ENCODE measurements around the gene EEPD1. TPM values are rescaled to one million over a fixed set of nuclear protein-coding genes. Genes with fewer than 3 reads are reported as not detected.

EEPD1 gene
- total RNA-seq, 4 donors from 2014 or later: 12.4 to 36.2 (median 20.4) TPM

GRCh38 chr7:36135700-36136099 is 17.4 kb upstream of the EEPD1 start:
- Histone ChIP-seq H3K27ac (no peak overlapping the region), H3K36me3 (no peaks in the 10 kb centered on the region)
- no CpG with 5 or more reads among the region's 4 CpGs for WGBS, 2 donors (ENCODE audit: low coverage in 1 of 2)

GRCh38 chr7:36137258-36137657 is 15.8 kb upstream of the EEPD1 start:
- H3K9me3 ChIP-seq: no peaks in the 10 kb centered on the region
- H3K27me3 ChIP-seq: no peaks in the 10 kb centered on the region
- H3K27ac ChIP-seq: no peak overlapping the region
- no peak for ATAC-seq
- no peaks in the 10 kb centered on the region for H3K4me1 ChIP-seq
- TF ChIP-seq POLR2AphosphoS5 (IDR thresholded peaks at IDR 0.05): no peak
- no peak overlapping the region for H3K4me3 ChIP-seq
- no peaks in the 10 kb centered on the region for H3K36me3 ChIP-seq

More at GRCh38 chr7:36135700-36136099, 17.4 kb upstream of the EEPD1 start:
- no peaks in the 10 kb centered on the region for H3K4me1 ChIP-seq
- no peaks in the 10 kb centered on the region for H3K27me3 ChIP-seq
- H3K4me3 ChIP-seq: no peak overlapping the region
- no peak for ATAC-seq
- TF ChIP-seq POLR2A (IDR thresholded peaks at IDR 0.05) (no peak), CTCF (IDR thresholded peaks at IDR 0.05) (no peak), EP300 (IDR thresholded peaks at IDR 0.05) (no peak), POLR2AphosphoS5 (IDR thresholded peaks at IDR 0.05) (no peak)
- no peaks in the 10 kb centered on the region for H3K9me3 ChIP-seq

- Histone ChIP-seq H3K4me1 (no peaks in the 10 kb centered on the region), H3K27me3 (no peaks in the 10 kb centered on the region), H3K27ac (no peak overlapping the region), H3K36me3 (no peaks in the 10 kb centered on the region), H3K9me3 (no peaks in the 10 kb centered on the region), H3K4me3 (no peak overlapping the region)
- TF ChIP-seq POLR2A (IDR thresholded peaks at IDR 0.05) (no peak), POLR2AphosphoS5 (IDR thresholded peaks at IDR 0.05) (no peak), EP300 (IDR thresholded peaks at IDR 0.05) (no peak), CTCF (IDR thresholded peaks at IDR 0.05) (no peak)
- 70 to 88% methylated on average over 1 to 2 of the region's 2 CpGs for WGBS, 2 donors (ENCODE audit: low coverage in 1 of 2)
- ATAC-seq: no peak
These were observed 15.3 kb upstream of the EEPD1 start for GRCh38 chr7:36137754-36138153.

- TF ChIP-seq POLR2A (IDR thresholded peaks at IDR 0.05) (no peak), CTCF (IDR thresholded peaks at IDR 0.05) (no peak), EP300 (IDR thresholded peaks at IDR 0.05) (no peak), POLR2AphosphoS5 (IDR thresholded peaks at IDR 0.05) (no peak)
- H3K27me3 ChIP-seq: no peaks in the 10 kb centered on the region
- no peak overlapping the region for H3K27ac ChIP-seq
- H3K4me1 ChIP-seq: no peaks in the 10 kb centered on the region
- no peaks in the 10 kb centered on the region for H3K36me3 ChIP-seq
- 72 to 85% methylated on average over 3 to 4 of the region's 5 CpGs for WGBS, 2 donors (ENCODE audit: low coverage in 1 of 2)
- no peak overlapping the region for H3K4me3 ChIP-seq
- no peaks in the 10 kb centered on the region for H3K9me3 ChIP-seq
- no peak for ATAC-seq
These were observed 14.8 kb upstream of the EEPD1 start for GRCh38 chr7:36138209-36138608.

GRCh38 chr7:36141351-36141750 is 11.7 kb upstream of the EEPD1 start:
- no peak overlapping the region for H3K4me3 ChIP-seq
- H3K36me3 ChIP-seq: no peaks in the 10 kb centered on the region

More at GRCh38 chr7:36141351-36141750, 11.7 kb upstream of the EEPD1 start:
- no peak for TF ChIP-seq POLR2A (IDR thresholded peaks at IDR 0.05)
- no peak for TF ChIP-seq POLR2AphosphoS5 (IDR thresholded peaks at IDR 0.05)
- no peak for TF ChIP-seq EP300 (IDR thresholded peaks at IDR 0.05)
- no peak for TF ChIP-seq CTCF (IDR thresholded peaks at IDR 0.05)
- Histone ChIP-seq H3K9me3 (no peaks in the 10 kb centered on the region), H3K27me3 (no peaks in the 10 kb centered on the region), H3K4me1 (no peaks in the 10 kb centered on the region), H3K27ac (no peak overlapping the region)
- 92 to 100% methylated on average over 1 of the region's 1 CpG for WGBS, 2 donors (ENCODE audit: low coverage in 1 of 2)
- no peak for ATAC-seq
